GM19240 (cell line): ENCODE measurements around the gene PPP1CA.
A peak's percentile ranks its signal among the peaks of the same experiment; 100 is the strongest.

ENCODE experiments used
- DNase-seq: peaks from one replicate; pipeline ENCODE4 v3.0.0; 2011; ENCODE audit warnings: low spot score; ENCODE audit not compliant: insufficient read length

PPP1CA gene

DNA sequence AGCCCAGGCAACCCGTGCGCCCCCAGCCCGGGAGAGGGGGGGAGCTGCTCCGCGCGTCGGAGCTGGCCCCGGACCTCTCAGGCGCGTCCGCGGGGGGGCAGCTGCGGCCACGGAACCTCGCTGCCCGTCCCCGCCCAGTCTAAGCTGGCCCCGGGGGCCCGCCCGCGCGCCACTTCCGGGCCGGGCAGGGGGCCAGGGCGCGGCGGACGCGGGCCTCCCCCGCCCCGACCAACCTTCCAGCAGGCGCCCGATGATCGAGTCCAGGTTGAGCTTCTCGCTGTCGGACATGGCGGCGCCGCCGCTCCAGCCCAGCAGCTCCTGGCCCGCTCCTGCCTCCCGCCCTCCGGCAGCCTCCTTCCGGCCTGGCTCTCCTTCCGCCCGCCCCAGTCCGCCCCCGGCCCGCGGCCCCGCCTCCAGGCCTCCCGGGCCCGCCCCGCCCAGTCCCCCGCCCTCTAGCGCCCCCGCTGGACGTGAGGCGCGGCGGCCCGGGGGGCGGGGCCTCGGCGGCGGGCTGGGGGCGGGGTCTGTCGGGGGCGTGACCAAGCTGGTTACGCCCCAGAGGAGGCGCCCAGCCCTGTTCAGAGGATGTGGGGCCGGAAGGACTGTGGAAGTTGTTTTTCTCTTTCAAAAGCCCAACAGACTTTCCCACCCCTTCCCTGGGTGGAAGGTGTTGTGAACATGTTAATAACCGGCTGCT, at the start of gene PPP1CA:
PPP1CA (minus strand) TSS at position 364 of the 697 bp plus-strand sequence; CDS start at position 288, 76 bp downstream.
- peak; percentile 89 for DNase-seq

DNA sequence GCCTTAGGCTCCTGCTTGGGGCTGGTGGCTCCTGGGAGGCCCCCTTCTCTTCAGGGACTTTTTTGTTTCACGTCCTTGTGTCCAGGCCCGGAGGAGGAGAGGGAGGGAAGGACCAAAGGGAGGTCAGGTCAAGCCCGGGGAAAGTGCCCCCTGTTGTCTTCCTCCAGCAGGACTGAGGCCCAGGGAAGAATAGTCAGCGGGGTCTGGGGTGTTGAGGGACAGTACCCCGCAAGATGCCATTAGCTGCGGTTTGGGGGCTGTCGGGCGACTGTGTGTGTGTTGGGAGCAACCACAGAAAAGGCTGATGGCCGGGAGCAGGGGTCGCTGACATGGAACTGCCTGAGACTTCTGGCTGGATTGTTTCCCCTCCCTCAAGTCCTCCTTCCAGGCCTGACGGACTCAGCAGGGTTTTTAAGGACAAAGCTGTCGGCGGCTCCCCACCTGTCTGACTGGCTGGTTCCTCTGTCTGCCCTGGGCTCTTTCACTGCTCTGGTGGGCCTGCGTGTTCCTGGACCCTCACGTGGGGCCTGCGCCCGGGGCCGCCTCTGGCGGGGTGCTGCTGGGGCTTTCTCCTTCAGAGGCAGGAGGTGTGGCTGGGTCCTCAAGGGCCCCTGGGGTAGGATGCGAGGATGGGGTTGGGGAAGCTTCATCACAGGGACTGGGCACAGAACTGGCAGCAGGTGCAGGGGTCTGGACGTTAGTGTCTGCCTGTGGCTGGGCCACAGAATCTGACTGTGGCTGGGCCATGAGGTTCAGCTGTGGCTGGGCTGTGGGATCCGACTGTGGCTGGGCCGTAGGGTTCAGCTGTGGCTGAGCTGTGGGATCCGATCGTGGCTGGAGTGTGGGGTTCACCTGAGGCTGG, 49.4 kb upstream of the PPP1CA start:
- no peak for DNase-seq

DNA sequence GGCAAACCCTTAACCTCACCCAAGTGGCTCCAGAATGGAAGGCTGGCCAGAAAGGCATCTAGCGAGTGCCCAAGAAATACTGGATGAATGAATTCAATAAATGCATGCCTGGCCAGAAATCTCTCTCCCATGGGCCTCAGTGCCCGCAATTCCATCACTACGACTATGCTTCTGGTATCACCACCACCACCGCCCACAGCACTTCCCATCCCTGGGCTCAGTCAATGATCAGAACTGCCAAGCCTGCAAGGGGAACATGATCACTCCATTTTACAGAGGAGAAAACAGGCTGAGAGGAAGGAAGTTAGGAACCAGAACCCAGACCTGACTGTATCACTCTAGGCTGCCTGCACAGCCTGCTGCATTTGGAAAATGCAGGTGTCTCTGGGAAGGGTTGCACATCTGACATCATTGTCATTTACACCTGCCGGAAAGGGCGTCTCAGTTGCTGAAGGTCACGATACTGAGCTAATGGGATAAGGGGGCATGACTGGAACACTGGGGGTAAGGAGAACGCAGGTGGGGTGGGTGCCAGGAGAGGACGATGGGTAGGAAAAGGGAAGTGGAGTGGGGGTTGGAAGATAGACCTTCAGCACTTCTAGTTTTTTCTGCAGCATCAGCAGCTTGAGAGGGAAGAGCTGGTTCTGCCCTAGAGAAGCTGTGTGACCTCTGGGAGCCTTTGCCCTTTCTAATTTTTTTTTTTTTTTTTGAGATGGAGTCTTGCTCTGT, 47.6 kb upstream of the PPP1CA start:
- DNase-seq = no peak

DNA sequence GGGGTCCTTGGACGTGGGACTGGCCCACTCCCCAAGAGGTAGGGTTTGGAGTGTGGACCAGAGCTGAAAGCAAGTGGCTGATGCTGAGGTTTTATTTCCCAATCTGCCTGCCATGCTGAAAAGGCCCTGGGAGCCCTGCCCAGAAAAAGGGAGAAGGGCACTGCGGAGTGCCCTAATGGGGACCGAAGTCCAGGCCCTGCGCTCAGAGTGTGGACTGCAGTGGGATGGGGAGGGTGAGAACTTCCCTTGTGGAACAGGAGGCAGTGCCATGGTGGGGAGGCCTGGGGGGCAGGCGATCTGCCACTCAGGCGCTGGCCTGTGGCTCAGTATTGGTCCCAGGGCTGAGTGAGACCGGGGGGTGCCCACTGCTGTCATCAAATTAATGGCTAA, 46.6 kb upstream of the PPP1CA start:
- DNase-seq = no peak

DNA sequence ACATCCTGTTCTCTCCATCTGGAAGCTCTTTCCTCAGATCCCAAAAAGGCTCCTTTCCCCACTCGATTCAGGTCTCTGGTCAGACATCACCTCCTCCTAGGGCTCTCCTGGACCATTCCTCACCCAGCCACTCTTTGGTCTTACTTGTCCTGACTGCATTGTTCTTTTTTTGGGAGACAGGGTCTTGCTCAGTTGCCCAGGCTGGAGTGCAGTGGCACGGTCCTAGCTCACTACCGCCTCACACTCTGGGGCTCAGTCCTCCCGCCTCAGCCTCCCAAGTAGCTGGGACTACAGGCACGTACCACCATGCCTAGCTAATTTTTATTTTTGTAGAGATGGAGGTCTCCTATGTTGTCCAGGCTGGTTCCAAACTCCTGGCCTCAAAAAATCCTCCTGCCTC, 43.9 kb upstream of the PPP1CA start:
- DNase-seq = no peak

DNA sequence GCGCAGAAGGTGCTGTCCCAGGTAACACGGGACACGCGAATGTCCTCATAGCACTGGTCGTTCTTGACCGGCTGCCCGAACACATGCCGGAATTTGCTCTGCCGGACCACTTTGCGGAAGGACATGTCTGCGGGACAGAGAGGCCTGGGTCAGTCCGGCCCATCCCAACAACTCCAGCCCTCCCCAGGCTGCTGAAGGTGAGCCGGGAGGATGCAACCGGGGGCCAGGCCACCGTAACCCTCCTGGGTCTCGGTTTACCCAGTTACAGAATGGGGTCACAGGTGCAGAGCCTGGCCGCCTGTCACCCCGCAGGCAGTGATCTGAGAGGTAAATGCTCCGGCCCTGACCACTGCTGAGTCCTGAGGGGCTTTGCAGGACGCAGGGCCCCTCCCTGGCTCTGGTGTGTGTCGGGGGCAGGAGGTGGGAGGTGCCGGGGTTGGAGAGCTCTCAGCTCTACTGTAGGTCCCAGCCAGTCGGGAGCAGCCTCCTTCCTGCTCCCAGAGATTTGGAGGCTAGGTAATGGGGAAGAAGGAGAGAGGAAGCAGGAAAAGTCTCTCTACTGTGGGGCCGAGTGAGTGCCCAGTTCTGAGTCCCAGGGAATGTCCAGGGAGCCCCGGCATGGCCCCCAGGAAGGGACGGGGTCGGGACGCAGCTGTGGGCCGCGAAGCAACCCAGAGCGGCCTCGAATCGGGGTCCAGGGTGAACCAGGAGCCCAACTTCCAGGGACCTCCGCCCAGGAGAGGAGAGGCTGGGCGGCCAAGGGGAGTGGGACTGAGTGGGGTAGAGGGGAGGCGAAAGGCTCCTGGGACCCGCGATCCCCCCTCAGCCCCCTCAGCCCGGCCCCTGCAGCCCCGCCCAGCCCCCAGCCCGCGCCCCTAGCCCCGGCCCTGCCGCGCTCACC, 41.1 kb upstream of the PPP1CA start:
- DNase-seq = no peak

DNA sequence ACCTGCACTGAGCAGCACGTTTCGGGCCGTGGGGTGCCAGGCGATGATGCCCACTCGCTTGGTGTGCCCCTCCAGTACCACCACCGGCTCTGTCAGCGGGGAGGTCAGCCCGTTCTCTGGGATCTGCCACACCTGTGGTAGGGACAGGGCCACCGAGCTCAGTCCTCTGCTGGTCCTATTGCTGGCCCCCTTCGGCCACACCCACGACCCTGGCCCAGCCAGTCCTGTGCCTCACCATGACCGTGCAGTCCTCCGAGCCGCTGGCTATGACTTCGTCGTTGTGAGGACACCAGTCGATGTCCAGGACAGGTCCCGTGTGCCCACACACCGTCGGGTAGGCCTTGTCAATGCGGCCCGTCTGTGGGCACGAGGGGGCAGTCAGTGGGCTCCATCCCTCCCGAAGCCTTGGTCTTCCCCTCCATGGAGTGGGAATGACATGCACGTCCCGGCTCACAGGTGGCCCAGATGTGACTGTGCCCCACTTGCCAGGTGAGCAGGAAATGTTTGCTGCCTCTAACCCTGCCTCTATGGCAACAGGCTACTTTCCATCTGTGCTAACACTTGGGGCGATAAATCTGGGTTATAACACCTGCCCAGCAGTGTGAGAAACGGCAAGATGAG, 40.2 kb upstream of the PPP1CA start:
- no peak for DNase-seq

DNA sequence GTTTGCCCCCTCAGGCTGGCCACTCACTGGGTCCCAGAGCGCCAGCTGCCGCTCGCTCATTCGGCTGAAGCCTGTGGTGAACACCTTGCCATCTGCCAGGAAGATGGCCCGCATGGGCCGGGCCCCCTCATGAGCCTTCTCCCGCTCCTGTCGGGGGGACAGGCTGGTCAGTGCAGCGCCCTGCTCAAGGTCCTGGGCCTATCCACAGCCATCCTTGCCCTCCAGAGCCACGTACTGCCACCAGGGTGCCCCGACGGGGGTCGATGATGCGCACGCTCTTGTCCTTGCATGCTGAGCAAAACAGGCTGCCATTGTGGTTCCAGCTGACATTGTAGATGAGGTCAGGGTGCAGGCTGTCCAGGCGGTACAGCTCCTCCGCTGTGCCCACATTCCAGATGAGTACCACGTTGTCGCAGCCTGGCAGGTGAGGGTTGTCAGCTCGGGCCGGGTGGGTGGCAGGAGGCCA, 39.5 kb upstream of the PPP1CA start:
- DNase-seq = no peak

DNA sequence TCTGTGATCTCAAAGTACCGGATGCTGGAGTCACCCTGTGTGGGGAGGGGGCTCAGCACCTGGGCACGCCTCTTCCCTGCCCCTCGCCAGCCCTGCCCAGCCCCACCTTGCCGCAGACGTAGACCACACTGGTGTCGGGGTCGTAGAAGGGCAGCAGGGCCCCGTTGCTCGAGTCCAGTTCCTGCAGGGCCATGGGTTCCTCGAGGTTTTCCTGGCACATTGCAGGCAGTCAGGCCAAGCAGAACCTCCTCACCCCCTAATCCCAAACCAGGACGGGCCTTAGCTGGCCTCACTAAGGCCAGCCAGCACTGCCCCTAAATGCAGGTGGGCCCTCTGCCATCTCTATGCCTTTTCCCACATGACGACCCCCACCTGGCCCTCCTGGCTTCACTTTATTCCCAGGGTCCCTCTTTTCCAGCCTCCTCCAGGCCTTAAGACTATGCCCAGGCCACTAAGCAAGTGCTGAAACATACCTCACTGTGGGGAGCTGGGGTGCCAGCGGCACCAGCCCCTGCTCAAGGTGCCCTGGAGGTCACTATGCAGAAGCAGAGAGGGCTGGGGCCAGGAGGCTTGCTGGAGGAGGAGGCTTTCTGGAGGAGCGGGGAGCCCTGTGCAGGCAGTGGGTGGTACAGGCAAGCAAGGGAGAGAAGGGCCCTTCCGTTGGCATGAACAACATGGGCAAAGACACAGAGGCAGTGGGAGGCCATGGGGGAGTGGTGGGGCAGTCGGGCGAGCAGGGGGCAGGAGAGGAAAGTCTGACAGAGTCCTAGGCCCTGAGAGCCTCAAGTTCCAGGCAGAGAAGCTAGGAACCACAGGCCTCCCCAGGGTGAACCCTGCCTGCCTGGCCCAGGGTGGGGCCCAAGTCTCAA, 38.8 kb upstream of the PPP1CA start:
- DNase-seq = no peak

DNA sequence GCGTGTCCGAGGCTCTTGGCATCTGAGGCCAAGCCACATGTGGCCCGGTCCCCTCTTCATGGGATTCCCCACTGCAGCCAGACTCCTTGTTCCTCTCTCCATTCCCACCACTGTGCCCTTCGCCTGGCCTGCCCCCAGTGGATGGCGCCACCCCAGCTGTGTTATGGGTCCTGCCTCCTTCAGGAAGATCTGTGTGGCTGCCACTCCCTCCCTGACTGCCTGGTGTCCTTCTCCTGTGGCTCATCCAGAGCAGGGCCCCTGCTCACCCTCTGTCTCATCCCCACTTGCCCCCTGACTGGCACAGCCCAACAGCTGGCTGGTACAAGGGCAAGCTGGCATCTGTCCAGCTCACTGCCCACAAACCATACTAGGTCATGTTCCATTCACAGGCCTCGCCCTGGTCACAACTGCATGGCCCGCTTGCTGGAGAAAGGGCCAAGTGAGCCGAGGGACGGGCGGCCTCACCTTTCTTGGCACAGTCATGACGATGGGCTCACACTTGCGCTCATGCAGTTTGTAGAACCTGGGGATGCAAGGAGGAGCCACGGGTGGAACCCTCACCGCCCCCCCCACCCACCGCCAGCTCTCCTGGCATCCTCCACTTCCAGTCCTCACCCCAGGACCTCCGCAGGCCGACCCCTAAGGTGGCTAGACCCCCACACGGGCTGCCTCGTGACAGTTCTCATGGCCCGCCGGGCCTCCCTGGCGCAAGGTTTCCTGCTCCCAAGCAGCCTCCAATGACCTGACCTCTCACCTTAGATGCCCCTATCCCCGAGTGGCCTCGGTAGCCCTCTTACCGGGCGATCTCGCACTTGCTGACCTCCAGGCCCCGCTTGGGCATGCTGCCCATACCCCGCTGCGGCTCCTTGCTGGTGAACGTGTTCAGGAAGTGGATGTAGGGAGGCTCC, 37.9 kb upstream of the PPP1CA start:
- DNase-seq = no peak

DNA sequence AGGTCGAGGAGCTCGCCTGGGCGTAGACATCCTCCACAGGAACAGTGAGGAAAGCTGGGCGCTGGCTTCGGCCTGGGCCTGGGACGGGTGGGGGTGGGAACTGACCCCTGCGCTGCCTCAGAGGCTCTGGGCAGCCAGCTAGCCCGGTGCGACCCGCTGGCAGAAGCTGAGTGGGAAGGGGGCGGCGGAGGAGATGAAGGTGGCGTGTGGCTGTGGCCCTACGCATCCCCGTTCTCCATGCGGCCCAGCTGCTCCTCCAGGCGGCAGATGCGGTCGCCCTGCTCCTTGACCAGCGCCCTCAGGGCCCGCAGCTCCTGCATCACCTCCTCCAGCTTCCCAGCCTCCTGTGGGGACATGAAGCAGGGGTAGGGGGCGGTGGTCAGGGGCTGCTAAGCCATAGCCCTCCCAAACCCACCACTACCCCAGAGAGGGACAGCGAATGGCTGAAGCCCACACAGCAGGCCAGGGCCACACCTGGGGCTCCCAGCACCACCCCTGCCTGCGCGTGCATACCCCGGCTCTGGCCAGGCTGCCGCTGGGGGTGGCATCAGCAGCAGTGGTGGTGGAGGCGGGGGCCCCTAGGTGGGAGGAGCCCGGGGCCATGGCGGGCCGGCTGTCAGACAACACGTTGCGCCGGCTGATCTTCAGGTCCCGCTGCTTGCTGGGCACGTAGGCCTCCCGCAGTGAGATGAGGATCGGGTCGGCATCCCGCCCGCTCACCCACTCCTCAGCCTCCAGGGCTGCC, 36.7 kb upstream of the PPP1CA start:
- DNase-seq = no peak

DNA sequence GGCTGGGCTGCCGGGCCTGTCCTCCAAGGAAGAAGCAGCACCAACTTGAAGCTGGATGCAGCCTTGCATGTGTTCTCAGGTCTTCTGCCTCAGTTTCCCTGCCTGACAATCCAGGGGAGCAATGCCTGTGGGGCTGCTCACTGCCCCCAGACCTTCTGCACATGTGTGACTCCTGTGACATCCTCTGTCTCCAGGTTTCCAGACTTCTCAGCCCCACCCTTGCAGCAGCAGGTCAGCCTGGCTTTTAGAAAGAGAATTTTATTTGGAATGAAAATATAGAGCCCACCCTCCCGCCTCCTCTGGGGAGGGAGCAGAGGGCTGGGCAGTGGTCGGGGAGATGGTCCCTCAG, 36.1 kb upstream of the PPP1CA start:
- DNase-seq = no peak

DNA sequence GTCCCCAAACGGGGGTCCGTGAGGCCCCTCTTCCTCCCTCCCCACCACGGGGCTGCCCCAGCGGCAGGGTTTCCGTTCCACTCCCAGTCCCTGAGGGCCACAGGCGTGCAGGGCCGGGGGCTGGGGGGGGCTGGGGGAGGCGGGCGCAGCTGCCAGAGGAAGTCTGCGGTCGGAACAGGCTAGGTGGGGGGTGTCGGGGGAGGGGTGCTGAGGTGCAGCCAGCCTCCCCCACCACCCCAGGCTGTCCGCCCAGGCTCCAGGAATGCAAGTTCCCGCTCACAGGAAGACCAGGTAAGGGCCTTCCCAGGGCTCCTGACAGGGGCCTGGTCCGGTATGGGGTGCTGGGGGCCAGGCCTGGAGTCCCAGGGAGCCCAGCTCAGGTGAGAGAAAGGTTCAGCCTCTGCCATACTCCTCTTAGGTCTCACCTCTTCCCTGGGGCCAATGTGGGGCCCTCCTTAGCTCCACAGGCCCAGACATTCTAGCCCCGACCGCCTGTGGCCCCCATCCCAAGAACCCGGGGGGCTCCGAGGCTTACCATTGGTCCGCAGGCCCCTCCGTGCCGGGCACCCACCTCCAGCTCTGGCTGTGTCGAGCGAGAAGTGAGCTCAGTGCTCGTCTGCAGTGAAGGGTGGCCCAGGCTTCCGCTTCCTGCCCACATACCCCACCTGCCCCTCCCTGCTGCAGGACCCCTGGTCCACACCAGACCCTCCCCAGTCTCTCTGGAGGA, 35.6 kb upstream of the PPP1CA start, which contains the start of gene PTPRCAP:
PTPRCAP (minus strand) TSS at position 601 of the 727 bp plus-strand sequence; CDS start at position 538, 63 bp downstream.
- peak; percentile 66 for DNase-seq

DNA sequence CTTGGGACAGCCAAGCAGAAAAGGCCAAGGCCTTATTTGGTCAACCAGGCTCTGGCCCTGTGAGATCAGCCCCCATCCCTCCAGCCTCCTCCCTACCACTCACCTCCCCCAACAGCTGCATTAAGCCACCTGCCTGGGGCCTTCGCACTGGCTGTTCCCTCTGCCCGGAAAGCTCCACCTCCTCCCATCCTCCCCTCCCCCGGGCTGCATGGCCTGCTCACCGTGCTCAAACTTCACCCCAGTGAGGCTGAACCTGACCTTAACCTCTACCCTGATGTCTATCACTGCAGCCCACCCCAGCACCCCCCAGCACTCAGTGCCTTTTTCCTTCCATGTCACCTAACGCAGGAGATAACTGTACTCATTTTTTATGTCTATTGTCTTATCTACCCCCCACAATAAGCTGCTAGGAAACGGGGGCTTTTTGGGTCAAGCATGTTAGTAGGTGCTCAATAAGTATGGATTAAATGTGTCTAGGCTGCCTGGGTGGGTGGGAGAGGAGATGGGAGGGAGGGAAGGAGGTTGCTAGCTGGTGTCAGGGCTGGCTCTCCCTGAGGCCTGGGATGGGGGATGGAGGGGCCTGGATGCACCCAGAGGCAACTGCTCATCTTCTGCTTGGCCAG, 34.9 kb upstream of the PPP1CA start:
- peak; percentile 82 for DNase-seq

DNA sequence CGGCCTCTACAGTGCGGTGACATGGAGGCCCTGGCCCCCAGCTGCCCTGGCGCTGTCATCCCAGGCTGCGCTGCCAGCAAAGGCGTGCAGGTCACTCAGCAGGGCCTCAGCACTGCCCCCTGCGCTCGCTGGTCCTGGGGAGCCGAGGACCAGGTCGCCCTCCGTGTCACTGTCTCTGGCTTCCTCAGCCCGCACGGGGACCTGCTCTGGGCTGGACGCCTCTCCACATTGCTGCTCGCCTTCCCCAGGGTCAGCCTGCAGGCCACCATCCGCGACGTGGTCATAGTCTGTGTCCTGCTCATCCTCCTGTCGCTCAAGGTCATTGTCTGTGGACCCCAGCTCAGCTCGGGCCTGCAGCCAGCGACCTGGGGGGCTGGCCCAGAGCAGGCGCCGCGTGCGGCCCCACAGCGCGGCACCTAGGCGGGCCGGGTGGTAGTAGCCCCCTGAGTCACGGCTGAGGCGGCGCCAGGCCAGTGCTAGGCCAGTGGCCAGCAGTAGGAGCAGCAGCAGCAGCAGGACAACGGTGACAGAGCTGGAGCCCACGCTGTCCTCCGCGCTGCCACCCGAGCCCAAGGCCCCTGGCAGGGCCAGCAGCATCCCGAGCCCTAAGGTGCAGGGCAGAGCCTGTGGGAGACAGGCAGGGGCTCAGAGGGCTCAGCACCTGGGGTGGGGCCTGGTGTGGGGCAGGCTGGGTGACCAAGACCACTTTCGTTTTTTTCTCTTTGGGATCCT, 34.2 kb upstream of the PPP1CA start:
- DNase-seq = no peak
